Keratinocyte (primary cell): Measurements from ENCODE around the gene NPPC. TPM values are rescaled to one million over a fixed set of nuclear protein-coding genes. Genes with fewer than 3 reads are reported as not detected.

Experiments
- DNase-seq: peaks from one replicate; pipeline ENCODE4 v3.0.0-alpha.2; 2011; ENCODE audit warnings: low read depth, missing footprints, low spot score
- FAIRE-seq: peaks from 2 replicates; lab custom pipeline; 2011; peaks lifted over from hg19 to GRCh38; lab: Jason Lieb, UNC
- H2AFZ ChIP-seq: 2 replicates; pipeline ENCODE4 v1.6.0; 2012; ENCODE audit warnings: low read length, control low read depth, inconsistent platforms; ENCODE audit not compliant: control insufficient read depth
- H3K27ac ChIP-seq: 2 replicates; pipeline ENCODE4 v1.5.1; 2011; ENCODE audit warnings: low read length; ENCODE audit not compliant: control insufficient read depth, insufficient read depth
- H3K27me3 ChIP-seq: 3 replicates; pipeline ENCODE4 v1.6.0; 2011; ENCODE audit warnings: low read length; ENCODE audit not compliant: control insufficient read depth, insufficient read depth; ENCODE audit errors: extremely low read depth
- H3K36me3 ChIP-seq, 2 experiments: 2 replicates in 1 of 2; 3 replicates in 1 of 2; pipeline ENCODE4 v1.5.1; 2011; ENCODE audit warnings: low read length in 2 of 2, mild to moderate bottlenecking in 1 of 2; ENCODE audit not compliant: control insufficient read depth in 2 of 2, insufficient read depth in 2 of 2; ENCODE audit errors: extremely low read depth in 1 of 2
- H3K4me1 ChIP-seq: 3 replicates; pipeline ENCODE4 v1.5.1; 2011; ENCODE audit warnings: low read length; ENCODE audit not compliant: control insufficient read depth, insufficient read depth; ENCODE audit errors: extremely low read depth
- H3K4me2 ChIP-seq: 3 replicates; pipeline ENCODE4 v1.6.0; 2011; ENCODE audit warnings: low read depth, low read length; ENCODE audit not compliant: control insufficient read depth, insufficient read depth; ENCODE audit errors: extremely low read depth
- H3K4me3 ChIP-seq, 3 experiments: fragments of 200-600 bp in 1 of 3; sonication (generic) in 1 of 3; 2 replicates in 2 of 3; 3 replicates in 1 of 3; pipeline ENCODE4 v1.5.1; 2011 to 2016; ENCODE audit warnings: low read length in 3 of 3, mild to moderate bottlenecking in 3 of 3, control low read depth in 2 of 3, inconsistent platforms in 1 of 3, low read depth in 1 of 3, mixed read lengths in 1 of 3, mixed run types in 1 of 3, moderate library complexity in 1 of 3; ENCODE audit not compliant: control insufficient read depth in 2 of 3, insufficient read depth in 2 of 3; ENCODE audit errors: extremely low read depth in 1 of 3
- H3K79me2 ChIP-seq: 2 replicates; pipeline ENCODE4 v1.6.0; 2012; ENCODE audit warnings: low read length; ENCODE audit not compliant: control insufficient read depth, insufficient read depth
- H3K9ac ChIP-seq: 3 replicates; pipeline ENCODE4 v1.6.0; 2011; ENCODE audit warnings: low read length; ENCODE audit not compliant: control insufficient read depth, insufficient read depth; ENCODE audit errors: extremely low read depth
- H3K9me1 ChIP-seq: 3 replicates; pipeline ENCODE4 v1.6.0; 2011; ENCODE audit warnings: low read length; ENCODE audit not compliant: control insufficient read depth, insufficient read depth; ENCODE audit errors: extremely low read depth
- H3K9me3 ChIP-seq: 2 replicates; pipeline ENCODE4 v1.5.1; 2012; ENCODE audit warnings: low read depth, low read length; ENCODE audit not compliant: control insufficient read depth
- H4K20me1 ChIP-seq: 3 replicates; pipeline ENCODE4 v1.6.0; 2011; ENCODE audit warnings: low read length; ENCODE audit not compliant: control insufficient read depth, insufficient read depth; ENCODE audit errors: extremely low read depth
- EZH2 ChIP-seq: IDR thresholded peaks from one replicate; pipeline ENCODE4 v1.6.1; 2012; ENCODE audit warnings: inconsistent platforms, mild to moderate bottlenecking, low read length, moderate library complexity
- dilution Hi-C: fragments of 300-500 bp; cut with MboI; formaldehyde crosslinking; loops from one replicate; pipeline ENCODE4 v1.7.0; 2020; ENCODE audit warnings: low sequenced_read_pairs; ENCODE audit not compliant: extremely low pct_ligation_motif_present
- polyA plus RNA-seq, 5 experiments: library from polyadenylated mRNA; depleted of rRNA in 3 of 5; stranded (reverse) in 3 of 5; stranded (forward) in 1 of 5; unstranded in 1 of 5; fragments of >200 nt; gene quantifications; 1 replicate in 1 of 5; 2 replicates in 3 of 5; 3 replicates in 1 of 5; pipeline versions ENCODE4 v1.2.1 to v1.2.3, GENCODE V29; 2011 to 2012; ENCODE audit warnings: missing spikeins in 2 of 5, low read depth in 1 of 5, low replicate concordance in 1 of 5
- TF ChIP-seq, protein P1 (sequence below), 3 experiments: IDR thresholded peaks in 1 of 3; conservative IDR thresholded peaks in 1 of 3; optimal IDR thresholded peaks in 1 of 3; 2 replicates in 2 of 3; 3 replicates in 1 of 3; pipeline versions ENCODE3 to v1.5.1; 2011; ENCODE audit warnings: low read length in 3 of 3, mild to moderate bottlenecking in 3 of 3, moderate library complexity in 2 of 3, control low read depth in 1 of 3, inconsistent platforms in 1 of 3; ENCODE audit not compliant: insufficient read depth in 2 of 3; ENCODE audit errors: extremely low read depth in 1 of 3

NPPC gene
- polyA plus RNA-seq, 1 donor (not counting 4 experiments of a cell fraction or from before 2014, with no cell fraction given), result not detected

DNA sequence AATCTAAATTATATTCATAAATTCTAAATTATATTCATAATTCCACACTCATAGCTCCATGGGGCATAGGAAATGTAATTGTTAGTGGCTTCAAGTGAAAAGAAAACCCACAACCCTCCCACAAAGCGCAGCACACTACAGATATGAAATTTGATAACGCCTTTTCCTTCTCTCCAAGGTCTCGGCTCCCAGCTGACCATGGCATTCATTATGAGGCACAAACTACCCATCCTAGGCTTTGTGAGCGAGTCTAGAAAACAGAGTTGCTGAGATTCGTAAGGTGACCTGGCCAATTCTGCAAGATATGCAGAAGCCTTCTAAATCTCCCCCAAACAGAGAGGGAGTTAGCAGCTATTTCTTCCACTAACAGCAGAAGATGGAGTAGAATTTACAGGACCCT is 5.4 kb downstream of the NPPC start:
- Histone ChIP-seq H3K27ac (no peak overlapping the region), H3K9me3 (no peaks in the 10 kb centered on the region), H3K4me3 (no peak overlapping the region), H4K20me1 (no peaks in the 10 kb centered on the region), H3K36me3 (no peaks in the 10 kb centered on the region), H2AFZ (no peak overlapping the region), H3K9me1 (no peaks in the 10 kb centered on the region), H3K9ac (no peak overlapping the region), H3K79me2 (no peaks in the 10 kb centered on the region), H3K4me1 (peaks cover 5% of the 10 kb centered on the region), H3K4me2 (no peak overlapping the region), H3K27me3 (peaks cover 30% of the 10 kb centered on the region)
- FAIRE-seq (no peak), DNase-seq (no peak)
- no peak for TF ChIP-seq EZH2
- TF ChIP-seq, protein P1, sequence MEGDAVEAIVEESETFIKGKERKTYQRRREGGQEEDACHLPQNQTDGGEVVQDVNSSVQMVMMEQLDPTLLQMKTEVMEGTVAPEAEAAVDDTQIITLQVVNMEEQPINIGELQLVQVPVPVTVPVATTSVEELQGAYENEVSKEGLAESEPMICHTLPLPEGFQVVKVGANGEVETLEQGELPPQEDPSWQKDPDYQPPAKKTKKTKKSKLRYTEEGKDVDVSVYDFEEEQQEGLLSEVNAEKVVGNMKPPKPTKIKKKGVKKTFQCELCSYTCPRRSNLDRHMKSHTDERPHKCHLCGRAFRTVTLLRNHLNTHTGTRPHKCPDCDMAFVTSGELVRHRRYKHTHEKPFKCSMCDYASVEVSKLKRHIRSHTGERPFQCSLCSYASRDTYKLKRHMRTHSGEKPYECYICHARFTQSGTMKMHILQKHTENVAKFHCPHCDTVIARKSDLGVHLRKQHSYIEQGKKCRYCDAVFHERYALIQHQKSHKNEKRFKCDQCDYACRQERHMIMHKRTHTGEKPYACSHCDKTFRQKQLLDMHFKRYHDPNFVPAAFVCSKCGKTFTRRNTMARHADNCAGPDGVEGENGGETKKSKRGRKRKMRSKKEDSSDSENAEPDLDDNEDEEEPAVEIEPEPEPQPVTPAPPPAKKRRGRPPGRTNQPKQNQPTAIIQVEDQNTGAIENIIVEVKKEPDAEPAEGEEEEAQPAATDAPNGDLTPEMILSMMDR (optimal IDR thresholded peaks at IDR 0.05 in 1 of 3, IDR thresholded peaks at IDR 0.05 in 1 of 3, conservative IDR thresholded peaks at IDR 0.05 in 1 of 3; ENCODE audit: extremely low read depth in 1 of 3, insufficient read depth in 2 of 3, low read length in 3 of 3), result no peak
- dilution Hi-C loops, result no loop called here

DNA sequence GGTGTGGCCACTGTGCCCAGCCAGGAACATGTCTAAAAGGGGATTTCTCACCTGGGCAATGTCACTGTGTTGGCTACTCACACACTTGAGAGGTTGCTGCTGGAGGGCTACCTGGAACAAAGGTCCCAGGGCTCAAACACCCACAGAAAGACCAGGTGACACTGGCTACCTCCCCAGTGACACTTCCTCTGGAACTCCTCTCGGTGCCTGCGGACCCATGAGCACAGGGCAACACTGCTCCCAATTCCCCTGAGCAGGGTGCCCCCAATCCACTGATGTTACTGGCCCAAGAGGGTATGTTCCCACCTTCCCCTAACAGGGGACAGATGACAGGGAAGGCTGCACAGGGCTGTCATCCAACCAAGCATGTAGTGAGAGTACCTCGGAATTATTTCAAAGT is 5.8 kb downstream of the NPPC start:
- H3K27me3 ChIP-seq, result peaks cover 26% of the 10 kb centered on the region
- TF ChIP-seq EZH2, result no peak
- TF ChIP-seq, protein P1 (optimal IDR thresholded peaks at IDR 0.05 in 1 of 3, IDR thresholded peaks at IDR 0.05 in 1 of 3, conservative IDR thresholded peaks at IDR 0.05 in 1 of 3; ENCODE audit: extremely low read depth in 1 of 3, insufficient read depth in 2 of 3, low read length in 3 of 3), result no peak
- no peaks in the 10 kb centered on the region for H3K36me3 ChIP-seq

More for the DNA sequence above, 5.8 kb downstream of the NPPC start:
- no peak overlapping the region for H3K9ac ChIP-seq
- H3K9me1 ChIP-seq, result no peaks in the 10 kb centered on the region
- FAIRE-seq (no peak), DNase-seq (no peak)
- no peak overlapping the region for H2AFZ ChIP-seq
- no peaks in the 10 kb centered on the region for H3K79me2 ChIP-seq
- dilution Hi-C loops, result no loop called here
- H4K20me1 ChIP-seq, result no peaks in the 10 kb centered on the region
- no peaks in the 10 kb centered on the region for H3K9me3 ChIP-seq
- no peak overlapping the region for H3K27ac ChIP-seq
- no peak overlapping the region for H3K4me2 ChIP-seq
- H3K4me3 ChIP-seq, result no peak overlapping the region
- H3K4me1 ChIP-seq, result peaks cover under 1% of the 10 kb centered on the region
